22Rv1 (cell line): Measurements from ENCODE around the gene FLVCR2.

Experiments used
- H3K27ac ChIP-seq: fragments of 450-650 bp; 2 replicates; pipeline ENCODE4 v1.5.1; 2017
- ZFX ChIP-seq: fragments of 450-650 bp; IDR thresholded peaks from 2 replicates; pipeline ENCODE4 v1.6.1; 2017; ENCODE audit warnings: antibody characterized with exemption, borderline replicate concordance
- TF ChIP-seq, protein P1 (sequence below): fragments of 450-650 bp; IDR thresholded peaks from 2 replicates; pipeline ENCODE4 v1.5.1; 2017; ENCODE audit warnings: mild to moderate bottlenecking

Gene FLVCR2

GRCh38 chr14:75558440-75558839 is 20.0 kb upstream of the FLVCR2 start:
- no peak overlapping the region for H3K27ac ChIP-seq
- no peak for TF ChIP-seq ZFX
- TF ChIP-seq, protein P1, sequence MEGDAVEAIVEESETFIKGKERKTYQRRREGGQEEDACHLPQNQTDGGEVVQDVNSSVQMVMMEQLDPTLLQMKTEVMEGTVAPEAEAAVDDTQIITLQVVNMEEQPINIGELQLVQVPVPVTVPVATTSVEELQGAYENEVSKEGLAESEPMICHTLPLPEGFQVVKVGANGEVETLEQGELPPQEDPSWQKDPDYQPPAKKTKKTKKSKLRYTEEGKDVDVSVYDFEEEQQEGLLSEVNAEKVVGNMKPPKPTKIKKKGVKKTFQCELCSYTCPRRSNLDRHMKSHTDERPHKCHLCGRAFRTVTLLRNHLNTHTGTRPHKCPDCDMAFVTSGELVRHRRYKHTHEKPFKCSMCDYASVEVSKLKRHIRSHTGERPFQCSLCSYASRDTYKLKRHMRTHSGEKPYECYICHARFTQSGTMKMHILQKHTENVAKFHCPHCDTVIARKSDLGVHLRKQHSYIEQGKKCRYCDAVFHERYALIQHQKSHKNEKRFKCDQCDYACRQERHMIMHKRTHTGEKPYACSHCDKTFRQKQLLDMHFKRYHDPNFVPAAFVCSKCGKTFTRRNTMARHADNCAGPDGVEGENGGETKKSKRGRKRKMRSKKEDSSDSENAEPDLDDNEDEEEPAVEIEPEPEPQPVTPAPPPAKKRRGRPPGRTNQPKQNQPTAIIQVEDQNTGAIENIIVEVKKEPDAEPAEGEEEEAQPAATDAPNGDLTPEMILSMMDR, result no peak

- TF ChIP-seq, protein P1, result no peak
- no peak for TF ChIP-seq ZFX
Measured at GRCh38 chr14:75559045-75559444, 19.4 kb upstream of the FLVCR2 start.

DNA sequence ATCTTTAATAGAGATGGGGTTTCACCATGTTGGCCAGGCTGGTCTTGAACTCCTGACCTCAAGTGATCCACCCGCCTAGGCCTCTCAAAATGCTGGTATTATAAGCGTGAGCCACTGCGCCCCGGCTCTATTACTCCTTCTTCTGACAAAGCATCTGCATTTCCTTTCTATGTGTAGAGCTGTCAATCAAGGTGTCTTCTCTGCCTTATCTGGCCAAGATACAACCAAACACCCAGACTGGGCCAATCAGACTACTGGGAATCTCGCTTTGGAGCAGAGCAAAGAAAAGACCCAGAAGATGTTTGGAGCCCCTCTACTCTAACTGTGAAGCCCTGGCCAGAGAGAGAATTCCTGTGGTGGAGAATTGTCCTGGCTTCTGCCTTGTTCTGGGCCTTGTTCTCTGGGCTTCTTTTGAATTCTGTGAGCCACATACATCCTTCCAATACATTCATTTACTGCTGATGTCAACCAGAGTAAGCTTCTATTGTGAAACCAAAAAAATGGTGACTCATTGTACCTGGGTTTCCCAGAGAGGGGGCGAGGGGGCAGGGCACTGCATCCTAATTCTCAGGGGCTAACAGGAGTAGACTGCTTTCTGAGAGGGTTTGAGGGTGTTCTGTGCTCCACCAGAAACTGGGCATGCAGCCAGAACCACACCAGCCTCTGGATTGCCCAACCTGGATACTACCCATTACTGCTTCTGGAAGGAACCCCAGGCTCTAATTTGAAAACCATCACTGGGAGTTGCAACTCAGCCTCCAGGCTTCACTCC is 18.8 kb upstream of the FLVCR2 start:
- no peak overlapping the region for H3K27ac ChIP-seq
- TF ChIP-seq, protein P1, result no peak
- TF ChIP-seq ZFX, result no peak

More at GRCh38 chr14:75559045-75559444, 19.4 kb upstream of the FLVCR2 start:
- no peak overlapping the region for H3K27ac ChIP-seq

DNA sequence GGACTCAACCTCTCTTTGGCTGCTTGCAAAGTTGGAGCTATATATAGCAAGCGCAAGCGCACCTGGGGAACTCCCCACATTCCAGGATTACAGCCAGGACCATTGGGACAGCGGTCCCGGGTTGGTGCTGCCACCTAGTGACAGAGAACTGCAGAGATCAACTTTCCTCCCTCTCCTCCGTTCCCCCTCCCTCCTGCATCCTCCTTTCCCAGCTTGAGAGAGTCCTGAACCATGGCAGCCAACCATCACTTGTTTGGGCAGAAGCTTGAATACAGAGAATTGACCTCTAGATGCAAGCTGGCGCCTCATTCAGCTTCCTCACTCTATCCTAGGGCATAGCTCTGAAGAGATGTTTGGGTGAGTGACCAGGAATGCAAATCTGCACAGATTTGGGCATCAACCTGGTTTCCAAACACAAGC is 17.4 kb upstream of the FLVCR2 start:
- no peak overlapping the region for H3K27ac ChIP-seq
- TF ChIP-seq ZFX, result no peak
- TF ChIP-seq, protein P1, result peak; percentile 91

GRCh38 chr14:75562089-75562488 is 16.3 kb upstream of the FLVCR2 start:
- no peak overlapping the region for H3K27ac ChIP-seq
- TF ChIP-seq ZFX, result no peak
- TF ChIP-seq, protein P1, result no peak

DNA sequence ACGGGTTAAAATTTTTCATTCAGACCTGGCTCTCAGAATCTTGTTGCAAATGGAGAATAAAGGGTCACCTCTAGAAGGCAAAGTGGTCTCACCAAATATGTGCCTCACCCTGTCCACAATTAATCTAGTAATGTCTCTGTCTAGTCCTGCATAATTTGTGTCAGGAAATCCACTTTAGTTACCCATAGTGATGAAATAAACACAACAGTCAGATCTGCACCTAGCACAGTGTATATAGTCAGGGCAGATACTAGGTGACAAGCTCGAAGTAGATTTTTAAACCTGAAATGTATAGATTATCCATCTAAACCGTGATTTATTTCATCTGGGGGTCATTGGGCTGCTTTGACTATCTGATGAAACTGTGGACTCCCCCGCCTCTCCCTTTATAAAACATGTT is 15.9 kb upstream of the FLVCR2 start:
- TF ChIP-seq ZFX, result no peak
- TF ChIP-seq, protein P1, result no peak
- H3K27ac ChIP-seq, result no peak overlapping the region

DNA sequence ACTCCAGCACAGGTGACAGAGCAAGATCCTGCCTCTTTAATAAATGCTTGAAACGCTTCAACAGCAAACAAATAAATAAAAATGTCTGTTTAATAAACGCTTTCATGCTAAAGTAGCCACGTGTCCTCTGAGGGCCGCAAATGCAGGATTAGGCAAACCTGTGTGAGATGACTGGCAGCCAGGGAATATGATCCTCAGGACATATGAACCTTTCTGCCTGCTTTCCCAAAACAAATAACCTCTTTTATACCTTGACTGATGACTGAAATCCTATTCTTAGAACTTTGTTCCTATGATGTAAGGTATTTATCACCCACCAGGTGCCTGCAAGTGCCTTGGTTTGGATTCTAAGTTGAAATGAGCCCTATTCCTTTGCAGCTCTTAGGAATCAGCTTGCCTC is 14.5 kb upstream of the FLVCR2 start:
- H3K27ac ChIP-seq, result no peak overlapping the region
- TF ChIP-seq ZFX, result no peak
- TF ChIP-seq, protein P1, result no peak
